ENCODE data around the gene NOTCH2. TPM values are rescaled to one million over a fixed set of nuclear protein-coding genes. Genes with fewer than 3 reads are reported as not detected.

Gene NOTCH2
- total RNA-seq, 5 donors from 2014 or later (not counting 1 experiment from before 2014, with no cell fraction given): 66.4 to 88.5 (median 77.8) TPM

DNA sequence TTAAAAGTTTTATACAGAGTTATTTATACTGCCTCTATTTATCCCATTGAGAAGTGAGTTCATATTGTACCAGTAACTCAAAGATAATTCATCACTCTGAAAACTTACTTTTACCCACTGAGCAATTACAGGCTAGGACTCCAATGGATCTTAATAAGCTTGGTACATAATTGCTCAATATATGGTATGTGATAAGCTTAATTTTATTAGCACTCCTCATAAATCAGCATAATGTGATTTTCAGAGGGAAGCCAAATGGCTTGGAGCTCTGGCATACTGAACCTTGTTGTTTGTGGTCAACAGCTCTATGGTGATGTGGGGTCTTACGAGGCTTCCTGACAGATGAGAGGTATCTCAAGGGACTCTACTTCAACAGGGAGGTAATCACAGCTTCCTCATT is 199.5 kb downstream of the NOTCH2 start:
- no peaks in the 10 kb centered on the region for H3K36me3 ChIP-seq (ENCODE audit: control insufficient read depth in 2 of 2, extremely low read depth in 1 of 2, insufficient read depth in 1 of 2, low read length in 1 of 2)
- no peaks in the 10 kb centered on the region for H3K36me3 Mint-ChIP-seq
- H3K4me1 ChIP-seq (ENCODE audit: control insufficient read depth in 1 of 2, extremely low read depth in 1 of 2, insufficient read depth in 2 of 2, low read length in 2 of 2): no peaks in the 10 kb centered on the region
- WGBS (ENCODE audit: insufficient coverage): no CpG with 5 or more reads among the region's 1 CpG
- POLR2A ChIA-PET: no interaction called here
- peaks cover 0 to 14% of the 10 kb centered on the region in 2 experiments for H3K27me3 ChIP-seq (replicated peaks in 1 of 2; ENCODE audit: control insufficient read depth in 2 of 2, extremely low read depth in 1 of 2, insufficient read depth in 2 of 2, low read length in 1 of 2)
- H3K27me3 Mint-ChIP-seq: peaks cover 7 to 28% of the 10 kb centered on the region in 2 donors
- H3K4me3 Mint-ChIP-seq: no peak overlapping the region
- CTCF ChIA-PET: interaction anchor here in 1 of 2 donors (1.4 kb wide), 1 partner anchor 10 kb away, joined by 3 read pairs; no protein-coding TSS in a partner anchor
- no peak for ATAC-seq (replicated peaks in 1 of 4)
- no peak for DNase-seq
- no peaks in the 10 kb centered on the region for H3K9me3 ChIP-seq
- H3K4me1 Mint-ChIP-seq: peaks cover 3 to 4% (median 4%) of the 10 kb centered on the region in 3 donors
- no peak overlapping the region for H3K4me3 ChIP-seq (ENCODE audit: control insufficient read depth in 1 of 2, extremely low read depth in 1 of 2, low read length in 1 of 2)
- no peaks in the 10 kb centered on the region for H3K9me3 Mint-ChIP-seq
- no peak overlapping the region for H3K27ac ChIP-seq (ENCODE audit: low read length)
- no peak overlapping the region for H3K27ac Mint-ChIP-seq

- Histone ChIP-seq H3K27me3 (replicated peaks in 1 of 2; ENCODE audit: control insufficient read depth in 2 of 2, extremely low read depth in 1 of 2, insufficient read depth in 2 of 2, low read length in 1 of 2) (peaks cover 0 to 14% of the 10 kb centered on the region in 2 experiments), H3K36me3 (ENCODE audit: control insufficient read depth in 2 of 2, extremely low read depth in 1 of 2, insufficient read depth in 1 of 2, low read length in 1 of 2) (no peaks in the 10 kb centered on the region), H3K4me1 (ENCODE audit: control insufficient read depth in 1 of 2, extremely low read depth in 1 of 2, insufficient read depth in 2 of 2, low read length in 2 of 2) (no peaks in the 10 kb centered on the region), H3K27ac (ENCODE audit: low read length) (no peak overlapping the region), H3K9me3 (no peaks in the 10 kb centered on the region), H3K4me3 (ENCODE audit: control insufficient read depth in 1 of 2, extremely low read depth in 1 of 2, low read length in 1 of 2) (no peak overlapping the region)
- DNase-seq (no peak), ATAC-seq (replicated peaks in 1 of 4) (no peak)
- ChIA-PET CTCF (no interaction called here), POLR2A (no interaction called here)
- WGBS (ENCODE audit: insufficient coverage): no CpG with 5 or more reads among the region's 2 CpGs
- Mint-ChIP-seq H3K4me1 (peaks cover 3 to 4% (median 4%) of the 10 kb centered on the region in 3 donors), H3K9me3 (no peaks in the 10 kb centered on the region), H3K27me3 (peaks cover 8 to 29% of the 10 kb centered on the region in 2 donors), H3K4me3 (no peak overlapping the region), H3K27ac (no peak overlapping the region), H3K36me3 (no peaks in the 10 kb centered on the region)
Measured at GRCh38 chr1:119868176-119868575, 201.3 kb downstream of the NOTCH2 start.

DNA sequence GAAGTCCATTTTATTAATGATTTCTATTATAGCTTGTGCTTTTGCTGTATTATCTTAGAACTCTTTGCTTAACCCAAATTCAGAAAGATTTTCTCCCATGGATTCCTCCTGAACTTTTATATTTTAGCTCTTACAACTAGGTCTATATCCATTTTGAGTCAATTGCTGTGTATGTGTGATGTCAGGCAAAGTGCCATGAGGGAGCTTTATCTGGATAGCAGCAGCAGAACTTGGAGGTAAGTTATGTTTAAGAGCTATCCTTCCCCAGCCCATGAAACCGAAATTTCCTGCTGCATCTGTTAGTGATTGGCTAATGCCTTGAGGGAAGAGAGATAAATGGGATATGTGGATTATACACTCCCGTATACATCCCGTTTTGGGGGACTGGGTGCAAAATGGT is 203.0 kb downstream of the NOTCH2 start:
- Mint-ChIP-seq H3K27ac (no peak overlapping the region), H3K36me3 (no peaks in the 10 kb centered on the region), H3K4me3 (no peak overlapping the region), H3K27me3 (peaks cover 8 to 18% of the 10 kb centered on the region in 2 donors), H3K4me1 (peaks cover 3 to 4% (median 4%) of the 10 kb centered on the region in 3 donors), H3K9me3 (no peaks in the 10 kb centered on the region)
- no peaks in the 10 kb centered on the region for H3K4me1 ChIP-seq (ENCODE audit: control insufficient read depth in 1 of 2, extremely low read depth in 1 of 2, insufficient read depth in 2 of 2, low read length in 2 of 2)
- no peak overlapping the region for H3K27ac ChIP-seq (ENCODE audit: low read length)
- CTCF ChIA-PET: no interaction called here
- no peak overlapping the region for H3K4me3 ChIP-seq (ENCODE audit: control insufficient read depth in 1 of 2, extremely low read depth in 1 of 2, low read length in 1 of 2)
- DNase-seq (no peak), ATAC-seq (replicated peaks in 1 of 4) (no peak)
- no peaks in the 10 kb centered on the region for H3K36me3 ChIP-seq (ENCODE audit: control insufficient read depth in 2 of 2, extremely low read depth in 1 of 2, insufficient read depth in 1 of 2, low read length in 1 of 2)
- peaks cover 0 to 8% of the 10 kb centered on the region in 2 experiments for H3K27me3 ChIP-seq (replicated peaks in 1 of 2; ENCODE audit: control insufficient read depth in 2 of 2, extremely low read depth in 1 of 2, insufficient read depth in 2 of 2, low read length in 1 of 2)
- no peaks in the 10 kb centered on the region for H3K9me3 ChIP-seq
- WGBS (ENCODE audit: insufficient coverage): 91% methylated on average over 2 of the region's 3 CpGs
- POLR2A ChIA-PET: no interaction called here

GRCh38 chr1:119865627-119866026 is 203.8 kb downstream of the NOTCH2 start:
- POLR2A ChIA-PET: no interaction called here
- Histone ChIP-seq H3K27me3 (replicated peaks in 1 of 2; ENCODE audit: control insufficient read depth in 2 of 2, extremely low read depth in 1 of 2, insufficient read depth in 2 of 2, low read length in 1 of 2) (peaks cover 0 to under 1% of the 10 kb centered on the region in 2 experiments), H3K27ac (ENCODE audit: low read length) (no peak overlapping the region), H3K4me1 (ENCODE audit: control insufficient read depth in 1 of 2, extremely low read depth in 1 of 2, insufficient read depth in 2 of 2, low read length in 2 of 2) (no peaks in the 10 kb centered on the region), H3K9me3 (no peaks in the 10 kb centered on the region), H3K36me3 (ENCODE audit: control insufficient read depth in 2 of 2, extremely low read depth in 1 of 2, insufficient read depth in 1 of 2, low read length in 1 of 2) (no peaks in the 10 kb centered on the region), H3K4me3 (ENCODE audit: control insufficient read depth in 1 of 2, extremely low read depth in 1 of 2, low read length in 1 of 2) (no peak overlapping the region)
- no peak for ATAC-seq (replicated peaks in 1 of 4)
- H3K4me1 Mint-ChIP-seq: no peaks in the 10 kb centered on the region
- WGBS (ENCODE audit: insufficient coverage): no CpG with 5 or more reads among the region's 4 CpGs
- no peak for DNase-seq
- no peak overlapping the region for H3K27ac Mint-ChIP-seq
- H3K9me3 Mint-ChIP-seq: no peaks in the 10 kb centered on the region
- no peaks in the 10 kb centered on the region for H3K36me3 Mint-ChIP-seq
- CTCF ChIA-PET: no interaction called here
- H3K27me3 Mint-ChIP-seq: peaks cover 6 to 13% of the 10 kb centered on the region in 2 donors
- no peak overlapping the region for H3K4me3 Mint-ChIP-seq

DNA sequence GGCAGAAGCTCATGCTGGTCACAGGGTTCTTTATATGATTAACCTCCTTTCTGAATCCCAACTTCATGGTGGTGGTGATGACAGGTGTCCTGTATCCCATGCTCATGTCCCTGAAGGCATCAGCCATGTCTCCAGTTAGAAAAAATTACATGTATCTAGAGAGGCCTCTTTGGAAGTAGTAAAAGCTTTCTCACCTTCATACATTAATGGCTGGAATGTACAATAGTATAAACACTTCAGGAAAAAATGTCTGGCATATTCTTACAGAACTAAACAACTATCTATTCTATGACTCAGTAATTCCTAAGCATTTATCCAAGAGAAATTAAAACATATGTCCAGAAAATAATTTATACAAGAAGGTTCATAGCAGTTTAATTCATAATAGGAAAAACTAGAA is 207.2 kb downstream of the NOTCH2 start:
- Histone ChIP-seq H3K4me1 (ENCODE audit: control insufficient read depth in 1 of 2, extremely low read depth in 1 of 2, insufficient read depth in 2 of 2, low read length in 2 of 2) (peaks cover 2 to 3% of the 10 kb centered on the region in 2 experiments), H3K27ac (ENCODE audit: low read length) (no peak overlapping the region), H3K9me3 (no peaks in the 10 kb centered on the region), H3K27me3 (replicated peaks in 1 of 2; ENCODE audit: control insufficient read depth in 2 of 2, extremely low read depth in 1 of 2, insufficient read depth in 2 of 2, low read length in 1 of 2) (peaks cover 0 to 4% of the 10 kb centered on the region in 2 experiments), H3K4me3 (ENCODE audit: control insufficient read depth in 1 of 2, extremely low read depth in 1 of 2, low read length in 1 of 2) (no peak overlapping the region), H3K36me3 (ENCODE audit: control insufficient read depth in 2 of 2, extremely low read depth in 1 of 2, insufficient read depth in 1 of 2, low read length in 1 of 2) (no peaks in the 10 kb centered on the region)
- ChIA-PET POLR2A (no interaction called here), CTCF (no interaction called here)
- Mint-ChIP-seq H3K27ac (no peak overlapping the region), H3K4me1 (peaks cover 0 to 11% (median 10%) of the 10 kb centered on the region in 3 donors), H3K9me3 (no peaks in the 10 kb centered on the region), H3K36me3 (no peaks in the 10 kb centered on the region), H3K4me3 (no peak overlapping the region), H3K27me3 (peaks cover 8 to 9% of the 10 kb centered on the region in 2 donors)
- DNase-seq (no peak), ATAC-seq (replicated peaks in 1 of 4) (no peak)

Other genes starting within 250 kb of the NOTCH2 start
- gene ADAM30, start 173.1 kb downstream of the NOTCH2 start, total RNA-seq: not detected
- 10 to 100 TPM; 29.8 to 33.9 (median 31.2) TPM for gene SEC22B, start 106.9 kb upstream of the NOTCH2 start, total RNA-seq